GM12878 (cell line): Measurements from ENCODE around the gene METRNL. TPM values are rescaled to one million over a fixed set of nuclear protein-coding genes. Genes with fewer than 3 reads are reported as not detected.

ENCODE experiments used
- ATAC-seq: fragments of 200-7000 bp; cut with Tn5 transposase; 3 replicates; pipeline ENCODE4 v1.9.1; 2020; ENCODE audit warnings: mild to moderate bottlenecking, moderate library complexity
- BruUV-seq: library from RNA; stranded (reverse); fragments of 400-500 nt; replicated peaks from 2 replicates; lab custom pipeline; 2021; lab: Mats Ljungman, UMichigan
- CTCF ChIA-PET: fragments of 300-600 bp; sonication (Branson Sonifier 250); formaldehyde crosslinking; extraction: SDS; loops from one replicate; lab custom pipeline; 2021; ENCODE audit warnings: inconsistent platforms; lab: Yijun Ruan, JAX
- POLR2A ChIA-PET: fragments of 350-600 bp; formaldehyde crosslinking; extraction: SDS; loops from one replicate; lab custom pipeline; 2021; ENCODE audit warnings: inconsistent platforms; lab: Charles Lee
- RAD21 ChIA-PET: fragments of 300-600 bp; sonication (Branson Sonifier 250); formaldehyde crosslinking; loops from one replicate; lab custom pipeline; 2023; ENCODE audit warnings: antibody characterized with exemption; ENCODE audit not compliant: unreplicated experiment; lab: Charles Lee
- SMC1A ChIA-PET: fragments of 300-600 bp; sonication (Branson Sonifier 250); formaldehyde crosslinking; loops from one replicate; lab custom pipeline; 2023; ENCODE audit not compliant: unreplicated experiment, uncharacterized antibody; lab: Charles Lee
- DNase-seq: peaks from one replicate; pipeline ENCODE4 v3.0.0-alpha.2; 2011; ENCODE audit warnings: low read depth, low spot score
- FAIRE-seq: peaks from 3 replicates; lab custom pipeline; 2011; peaks lifted over from hg19 to GRCh38; lab: Jason Lieb, UNC
- H2AFZ ChIP-seq: 2 replicates; pipeline ENCODE4 v1.6.0; 2011; ENCODE audit warnings: low read depth, low read length, control low read depth; ENCODE audit not compliant: control insufficient read depth
- H3K27ac ChIP-seq: 2 replicates; pipeline ENCODE4 v1.5.1; 2011; ENCODE audit warnings: control low read depth; ENCODE audit not compliant: control insufficient read depth, insufficient read depth
- H3K27me3 ChIP-seq, 2 experiments: replicated peaks in 1 of 2; 2 replicates each; pipeline versions ENCODE4 v1.6.0 to v1.6.1; 2011; ENCODE audit warnings: low read length in 1 of 2; ENCODE audit not compliant: control insufficient read depth in 2 of 2, insufficient read depth in 2 of 2
- H3K36me3 ChIP-seq, 2 experiments: 2 replicates each; pipeline ENCODE4 v1.5.1; 2011; ENCODE audit warnings: low read length in 1 of 2; ENCODE audit not compliant: control insufficient read depth in 2 of 2, insufficient read depth in 2 of 2
- H3K4me1 ChIP-seq: 2 replicates; pipeline ENCODE4 v1.6.1; 2011; ENCODE audit warnings: mild to moderate bottlenecking, low read length, moderate library complexity, mixed read lengths; ENCODE audit not compliant: control insufficient read depth, insufficient read depth
- H3K4me2 ChIP-seq: 2 replicates; pipeline ENCODE4 v1.6.0; 2011; ENCODE audit warnings: control low read depth; ENCODE audit not compliant: control insufficient read depth, insufficient read depth
- H3K4me3 ChIP-seq: fragments of 200-600 bp; sonication (generic); 2 replicates; pipeline ENCODE4 v1.5.1; 2016
- H3K79me2 ChIP-seq: 2 replicates; pipeline ENCODE4 v1.6.0; 2011; ENCODE audit warnings: low read length; ENCODE audit not compliant: control insufficient read depth, insufficient read depth
- H3K9ac ChIP-seq: 2 replicates; pipeline ENCODE4 v1.8.0; 2011; ENCODE audit warnings: low read length, control low read depth, mixed read lengths; ENCODE audit not compliant: control insufficient read depth, insufficient read depth
- H3K9me3 ChIP-seq: replicated peaks from 3 replicates; pipeline ENCODE4 v1.5.1; 2011; ENCODE audit warnings: mild to moderate bottlenecking, low read length; ENCODE audit not compliant: control insufficient read depth, insufficient read depth
- H4K20me1 ChIP-seq: 2 replicates; pipeline ENCODE4 v1.6.0; 2011; ENCODE audit not compliant: control insufficient read depth, insufficient read depth
- ATF7 ChIP-seq: fragments of 450-650 bp; IDR thresholded peaks from 2 replicates; pipeline ENCODE4 v1.6.1; 2016; ENCODE audit warnings: low read depth, mild to moderate bottlenecking
- CHD2 ChIP-seq: IDR thresholded peaks from 2 replicates; pipeline ENCODE4 v1.6.1; 2011; ENCODE audit warnings: low read depth, low read length, improper control_type of control experiment, borderline replicate concordance
- EP300 ChIP-seq, 2 experiments: fragments of 150-350 bp in 1 of 2; IDR thresholded peaks; 2 replicates each; pipeline ENCODE4 v1.6.1; 2011 to 2012; ENCODE audit warnings: low read depth in 2 of 2, low read length in 2 of 2, borderline replicate concordance in 1 of 2, improper control_type of control experiment in 1 of 2, inconsistent platforms in 1 of 2; ENCODE audit not compliant: control insufficient read depth in 1 of 2
- FOS ChIP-seq: IDR thresholded peaks from 3 replicates; pipeline ENCODE4 v1.6.1; 2011; ENCODE audit warnings: borderline replicate concordance; ENCODE audit not compliant: insufficient read length; ENCODE audit errors: extremely low read depth
- HSF1 ChIP-seq: fragments of 150-350 bp; IDR thresholded peaks from 2 replicates; pipeline ENCODE4 v1.6.1; 2014; ENCODE audit warnings: mild to moderate bottlenecking, low read depth, low read length
- NBN ChIP-seq: fragments of 450-650 bp; IDR thresholded peaks from 2 replicates; pipeline ENCODE4 v1.6.1; 2016
- NFYA ChIP-seq: IDR thresholded peaks from 2 replicates; pipeline ENCODE4 v1.6.1; 2011; ENCODE audit warnings: low read depth, mild to moderate bottlenecking, low read length, improper control_type of control experiment, borderline replicate concordance
- NR2C2 ChIP-seq: IDR thresholded peaks from 2 replicates; pipeline ENCODE4 v1.6.1; 2011; ENCODE audit warnings: borderline replicate concordance, low read depth; ENCODE audit not compliant: control insufficient read depth, insufficient read length
- RAD21 ChIP-seq: IDR thresholded peaks from 2 replicates; pipeline ENCODE4 v1.6.1; 2011; ENCODE audit warnings: mild to moderate bottlenecking, low read depth, low read length, moderate library complexity; ENCODE audit not compliant: insufficient read depth
- RUNX3 ChIP-seq: IDR thresholded peaks from 2 replicates; pipeline ENCODE4 v1.6.1; 2012; ENCODE audit warnings: low read length, inconsistent platforms
- SMAD5 ChIP-seq: IDR thresholded peaks from 2 replicates; pipeline ENCODE4 v1.6.1; 2016; ENCODE audit warnings: antibody characterized with exemption, low read depth
- WGBS: methylation state at CpG from one replicate; pipeline ENCODE4 v1.1.6; 2016; ENCODE audit warnings: low lambda C conversion rate; ENCODE audit not compliant: insufficient replicate concordance, insufficient coverage; ENCODE audit errors: missing lambda C conversion rate; 5-methylcytosine and 5-hydroxymethylcytosine counted together
- in situ Hi-C: fragments of 300-500 bp; cut with MboI; formaldehyde crosslinking; loops from 9 replicates; pipeline ENCODE4 v1.14.3; 2018; ENCODE audit warnings: mixed read lengths
- intact Hi-C: fragments of 100-400 bp; cut with micrococcal nuclease; formaldehyde crosslinking; loops from one replicate; pipeline ENCODE4 v1.14.2; 2022; ENCODE audit not compliant: unreplicated experiment
- polyA plus RNA-seq, 11 experiments: library from polyadenylated mRNA; depleted of rRNA in 4 of 11; unstranded in 6 of 11; stranded (reverse) in 5 of 11; fragments of >200 nt; fragmentation: Nextera tagmentation in 4 of 11; fragmentation: Illumina TruSeq in 1 of 11; extraction: Ambion mirVana in 4 of 11; extraction: Trizol in 1 of 11; gene quantifications; 1 replicate in 1 of 11; 2 replicates in 10 of 11; pipeline versions ENCODE4 v1.2.1 to v1.2.3, GENCODE V29; 2011 to 2016; ENCODE audit warnings: inconsistent platforms in 2 of 11, missing spikeins in 2 of 11, low read depth in 1 of 11
- total RNA-seq, 4 experiments: library from RNA; depleted of rRNA in 3 of 4; stranded (reverse); fragments of >200 nt in 3 of 4; fragmentation: Illumina TruSeq in 1 of 4; extraction: Trizol in 1 of 4; gene quantifications; 2 replicates each; pipeline versions ENCODE4 v1.2.1 to v1.2.3, GENCODE V29; 2013 to 2021
- TF ChIP-seq, protein P1 (sequence below): fragments of 450-650 bp; formaldehyde crosslinking; IDR thresholded peaks from 2 replicates; pipeline ENCODE4 v1.4.0; 2022; ENCODE audit warnings: mild to moderate bottlenecking, moderate library complexity

METRNL gene
- total and polyA plus RNA-seq, 10 of the 15 experiments (the other 5 are each of a cell fraction or from before 2014, with no cell fraction given) = 0.05 to 3.7 (median 0.48) TPM; not detected in 2

DNA sequence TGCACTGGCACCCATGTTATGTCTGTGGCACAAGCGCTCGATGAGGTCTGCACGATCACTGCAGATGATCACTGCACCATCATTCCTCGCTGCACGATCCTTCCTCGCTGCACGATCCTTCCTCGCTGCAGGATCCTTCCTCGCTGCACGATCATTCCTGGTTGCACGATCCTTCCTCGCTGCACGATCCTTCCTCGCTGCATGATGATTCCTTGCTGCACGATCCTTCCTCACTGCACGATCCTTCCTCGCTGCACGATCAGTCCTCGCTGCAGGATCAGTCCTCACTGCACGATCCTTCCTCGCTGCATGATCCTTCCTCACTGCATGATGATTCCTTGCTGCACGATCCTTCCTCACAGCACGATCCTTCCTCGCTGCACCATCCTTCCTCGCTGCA, 29.3 kb downstream of the METRNL start:
- Histone ChIP-seq H4K20me1 (no peaks in the 10 kb centered on the region), H3K27me3 (no peaks in the 10 kb centered on the region), H3K4me3 (no peak overlapping the region)
- POLR2A ChIA-PET = no interaction called here
- BruUV-seq = no TSS peak
- TF ChIP-seq FOS (no peak), NFYA (no peak), HSF1 (no peak)
- TF ChIP-seq, all 136 proteins: peak for 0
- WGBS = 82% methylated on average over 24 of the region's 25 CpGs
- Histone ChIP-seq H3K9me3 (no peaks in the 10 kb centered on the region; the same call in 2 of the 3 replicates), H3K9ac (no peak overlapping the region), H2AFZ (no peak overlapping the region), H3K79me2 (no peaks in the 10 kb centered on the region), H3K4me2 (no peak overlapping the region), H3K36me3 (no peaks in the 10 kb centered on the region), H3K27ac (no peak overlapping the region), H3K4me1 (no peaks in the 10 kb centered on the region)
- FAIRE-seq (no peak), ATAC-seq (no peak), DNase-seq (no peak)
- SMC1A ChIA-PET = no interaction called here
- RAD21 ChIA-PET = no interaction called here
- in situ Hi-C loops = no loop called here
- CTCF ChIA-PET = no interaction called here
- intact Hi-C loops = no loop called here

- Histone ChIP-seq H3K79me2 (no peaks in the 10 kb centered on the region), H3K27ac (no peak overlapping the region), H3K36me3 (no peaks in the 10 kb centered on the region), H3K4me1 (no peaks in the 10 kb centered on the region), H4K20me1 (no peaks in the 10 kb centered on the region), H3K9ac (no peak overlapping the region), H3K4me3 (no peak overlapping the region), H3K4me2 (no peak overlapping the region), H3K9me3 (no peaks in the 10 kb centered on the region; the same call in 2 of the 3 replicates), H2AFZ (no peak overlapping the region), H3K27me3 (no peaks in the 10 kb centered on the region)
- WGBS = 45% methylated on average over 10 of the region's 11 CpGs
- ATAC-seq (no peak), FAIRE-seq (no peak), DNase-seq (no peak)
- ChIA-PET POLR2A (no interaction called here), CTCF (no interaction called here), RAD21 (no interaction called here), SMC1A (no interaction called here)
- intact Hi-C loops = no loop called here
- no TSS peak for BruUV-seq
- in situ Hi-C loops = no loop called here
- TF ChIP-seq EP300 (IDR thresholded peaks at IDR 0.05; ENCODE audit: borderline replicate concordance in 1 of 2, control insufficient read depth in 1 of 2, low read depth in 2 of 2, low read length in 2 of 2) = no peak
- no peak for TF ChIP-seq ATF7
- TF ChIP-seq NBN = no peak
- no peak for TF ChIP-seq NR2C2
- TF ChIP-seq SMAD5 = no peak
- TF ChIP-seq, protein P1, sequence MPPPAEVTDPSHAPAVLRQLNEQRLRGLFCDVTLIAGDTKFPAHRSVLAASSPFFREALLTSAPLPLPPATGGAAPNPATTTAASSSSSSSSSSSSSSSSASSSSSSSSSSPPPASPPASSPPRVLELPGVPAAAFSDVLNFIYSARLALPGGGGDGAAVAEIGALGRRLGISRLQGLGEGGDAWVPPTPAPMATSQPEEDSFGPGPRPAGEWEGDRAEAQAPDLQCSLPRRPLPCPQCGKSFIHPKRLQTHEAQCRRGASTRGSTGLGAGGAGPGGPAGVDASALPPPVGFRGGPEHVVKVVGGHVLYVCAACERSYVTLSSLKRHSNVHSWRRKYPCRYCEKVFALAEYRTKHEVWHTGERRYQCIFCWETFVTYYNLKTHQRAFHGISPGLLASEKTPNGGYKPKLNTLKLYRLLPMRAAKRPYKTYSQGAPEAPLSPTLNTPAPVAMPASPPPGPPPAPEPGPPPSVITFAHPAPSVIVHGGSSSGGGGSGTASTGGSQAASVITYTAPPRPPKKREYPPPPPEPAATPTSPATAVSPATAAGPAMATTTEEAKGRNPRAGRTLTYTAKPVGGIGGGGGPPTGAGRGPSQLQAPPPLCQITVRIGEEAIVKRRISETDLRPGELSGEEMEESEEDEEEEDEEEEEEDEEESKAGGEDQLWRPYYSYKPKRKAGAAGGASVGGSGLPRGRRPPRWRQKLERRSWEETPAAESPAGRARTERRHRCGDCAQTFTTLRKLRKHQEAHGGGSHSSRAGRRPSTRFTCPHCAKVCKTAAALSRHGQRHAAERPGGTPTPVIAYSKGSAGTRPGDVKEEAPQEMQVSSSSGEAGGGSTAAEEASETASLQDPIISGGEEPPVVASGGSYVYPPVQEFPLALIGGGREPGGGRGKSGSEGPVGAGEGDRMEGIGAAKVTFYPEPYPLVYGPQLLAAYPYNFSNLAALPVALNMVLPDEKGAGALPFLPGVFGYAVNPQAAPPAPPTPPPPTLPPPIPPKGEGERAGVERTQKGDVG (CRISPR knock-in tag) = no peak
- no peak for TF ChIP-seq RAD21
- TF ChIP-seq RUNX3 = no peak
- TF ChIP-seq CHD2 = no peak
Observed at GRCh38 chr17:83109386-83109785, 30.0 kb downstream of the METRNL start.
